DMS114 treated with DMSO at 0.1 percent for 48 hours (cell line): Measurements from ENCODE around the gene SIDT2.
A peak's percentile ranks its signal among the peaks of the same experiment; 100 is the strongest.

Experiments
- DNase-seq: peaks from one replicate; lab custom pipeline; 2025; ENCODE audit not compliant: unreplicated experiment; lab: John Stamatoyannopoulos, UW

SIDT2 gene

GRCh38 chr11:117220999-117221774 lies 42.6 kb downstream of the SIDT2 start:
- DNase-seq: no peak

- DNase-seq: no peak
These were observed 43.4 kb downstream of the SIDT2 start for GRCh38 chr11:117221775-117222517.

DNA sequence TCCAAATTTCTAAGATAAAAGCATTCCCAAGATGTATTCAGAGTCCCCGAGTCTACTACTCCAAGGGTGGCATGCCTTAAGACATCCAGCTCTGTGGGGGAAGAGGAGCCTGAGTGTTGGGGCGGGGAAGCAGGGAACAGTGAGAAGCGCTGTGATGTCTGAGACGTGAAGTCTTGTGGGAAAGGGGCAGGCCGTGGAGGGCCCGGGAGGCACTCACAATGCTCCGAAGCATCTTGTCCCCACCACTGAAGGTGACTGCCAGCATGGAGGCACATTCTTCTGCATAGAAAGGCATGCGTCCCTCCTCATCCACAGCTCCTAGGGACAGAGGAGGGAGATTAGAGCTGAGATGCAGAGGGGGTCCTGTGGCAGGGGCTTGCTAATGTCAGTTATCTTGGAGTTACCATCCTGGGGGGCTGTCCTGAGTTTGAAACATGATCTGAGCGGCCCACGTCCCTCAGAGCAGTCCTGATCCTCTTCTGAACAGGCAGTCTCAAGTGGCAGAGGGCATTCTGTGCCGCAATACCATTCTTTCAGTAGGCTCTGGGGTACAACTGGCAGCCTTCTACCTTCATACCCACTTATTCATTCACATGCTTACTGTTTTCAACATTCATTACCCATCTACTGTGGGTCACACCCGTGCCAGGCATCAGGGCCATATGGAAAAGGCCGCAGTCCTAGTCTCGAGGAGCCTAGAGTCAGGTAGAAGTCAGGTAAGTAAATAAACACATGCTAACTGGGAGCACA lies 44.6 kb downstream of the SIDT2 start:
- no peak for DNase-seq

- DNase-seq: no peak
These were observed 45.5 kb downstream of the SIDT2 start for GRCh38 chr11:117223741-117224689.

- DNase-seq: no peak
These were observed 47.1 kb downstream of the SIDT2 start for GRCh38 chr11:117225553-117226170.

DNA sequence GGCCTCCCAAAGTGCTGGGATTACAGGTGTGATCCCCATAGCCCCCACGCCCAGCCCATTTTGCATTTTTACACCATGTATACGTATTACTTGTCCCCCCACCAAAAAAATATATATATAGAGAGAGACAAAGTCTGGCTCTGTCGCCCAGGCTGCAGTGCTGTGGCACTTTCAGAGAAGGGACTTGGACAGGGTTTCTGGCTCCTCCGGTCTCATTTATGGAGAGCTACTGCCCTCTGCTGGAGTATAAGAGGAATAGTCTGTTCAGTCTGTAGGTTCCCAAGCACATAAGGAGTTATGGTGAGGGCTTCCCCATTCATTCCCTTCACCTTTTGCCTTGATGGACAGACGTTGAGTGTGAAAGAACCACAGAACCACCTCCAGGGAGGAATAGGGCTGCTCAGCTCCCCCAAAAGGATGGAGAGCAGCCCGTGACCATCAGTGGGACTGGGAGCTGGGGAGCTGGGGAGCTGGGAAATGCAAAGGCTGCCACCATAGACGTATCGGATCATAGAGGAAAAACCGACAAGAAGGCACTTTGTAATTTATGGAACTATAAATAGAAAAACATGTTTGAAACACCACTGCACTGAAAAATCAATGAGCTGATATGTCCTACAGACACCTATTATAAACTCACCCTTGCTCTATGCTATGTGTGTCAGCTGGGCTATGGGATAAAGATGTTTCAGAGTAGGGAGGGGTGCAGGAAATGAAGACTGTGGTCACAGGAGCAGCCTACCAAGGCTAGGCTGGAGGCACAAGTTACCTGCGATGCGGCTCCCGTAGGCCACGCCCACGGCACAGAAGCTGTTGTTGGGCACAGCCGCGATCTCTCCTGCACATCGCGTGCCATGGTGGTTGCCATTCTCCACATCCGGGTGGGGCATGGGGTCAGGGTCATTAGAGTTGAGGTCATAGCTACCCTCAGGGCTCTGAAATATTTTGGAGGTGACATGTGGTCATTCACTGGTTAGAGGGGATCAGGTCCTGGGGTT lies 48.1 kb downstream of the SIDT2 start:
- peak; percentile 62 for DNase-seq

DNA sequence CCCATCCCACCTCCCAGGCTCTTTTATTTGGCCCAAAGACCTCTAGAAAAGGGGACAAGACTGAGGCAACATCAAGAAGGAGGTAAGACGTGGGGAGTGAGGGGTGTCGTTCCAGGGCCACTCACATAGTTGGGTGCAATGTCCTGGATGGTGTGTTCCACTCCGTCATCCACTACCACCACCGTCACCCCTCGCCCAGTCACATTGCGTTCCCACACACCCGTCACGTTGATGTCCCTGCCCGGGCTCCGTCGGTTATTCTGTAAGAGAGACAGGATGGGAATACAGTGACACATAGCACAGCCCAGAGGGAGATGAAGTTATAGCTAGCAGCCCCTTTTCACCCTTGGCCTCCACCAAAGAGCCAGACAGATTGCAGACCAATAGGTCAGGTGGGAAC lies 49.5 kb downstream of the SIDT2 start:
- DNase-seq: no peak

DNA sequence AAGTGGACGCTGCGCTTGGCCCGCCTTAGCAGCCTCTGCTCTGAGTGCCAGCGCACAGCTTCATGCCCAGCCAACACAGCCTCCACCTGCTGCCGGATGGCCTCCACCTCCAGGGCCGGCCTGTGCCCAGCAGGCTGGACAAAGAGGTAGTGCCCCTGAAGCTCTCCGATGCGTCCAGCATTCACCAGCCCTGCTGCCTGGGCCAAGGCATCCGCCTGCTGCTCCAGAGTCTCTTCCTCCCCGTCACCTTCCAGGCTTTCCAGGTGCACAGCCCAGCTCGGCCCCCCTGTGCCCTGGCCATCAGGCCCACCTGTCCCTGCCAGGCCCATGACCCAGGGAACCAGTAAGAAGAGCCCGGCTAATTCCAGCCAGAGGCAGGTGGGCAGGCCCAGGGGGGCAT lies 50.9 kb downstream of the SIDT2 start:
- DNase-seq: no peak

- DNase-seq: no peak
These were observed 51.4 kb downstream of the SIDT2 start for GRCh38 chr11:117229931-117230285.

GRCh38 chr11:117230286-117230961 lies 51.9 kb downstream of the SIDT2 start:
- no peak for DNase-seq

GRCh38 chr11:117230999-117231841 lies 52.7 kb downstream of the SIDT2 start:
- no peak for DNase-seq

GRCh38 chr11:117231842-117232091 lies 53.2 kb downstream of the SIDT2 start, which contains the start of gene PCSK7:
Gene PCSK7, minus strand, starts transcription at chr11:117232073. Its CDS starts 2,229 bp downstream, at chr11:117229844.
- no peak for DNase-seq

- peak; percentile 18 for DNase-seq
These were observed 53.7 kb downstream of the SIDT2 start, which contains the start of gene RNF214 for GRCh38 chr11:117232092-117232878. Gene RNF214, plus strand, starts transcription at chr11:117232671. Its CDS starts 1,602 bp downstream, at chr11:117234273.

DNA sequence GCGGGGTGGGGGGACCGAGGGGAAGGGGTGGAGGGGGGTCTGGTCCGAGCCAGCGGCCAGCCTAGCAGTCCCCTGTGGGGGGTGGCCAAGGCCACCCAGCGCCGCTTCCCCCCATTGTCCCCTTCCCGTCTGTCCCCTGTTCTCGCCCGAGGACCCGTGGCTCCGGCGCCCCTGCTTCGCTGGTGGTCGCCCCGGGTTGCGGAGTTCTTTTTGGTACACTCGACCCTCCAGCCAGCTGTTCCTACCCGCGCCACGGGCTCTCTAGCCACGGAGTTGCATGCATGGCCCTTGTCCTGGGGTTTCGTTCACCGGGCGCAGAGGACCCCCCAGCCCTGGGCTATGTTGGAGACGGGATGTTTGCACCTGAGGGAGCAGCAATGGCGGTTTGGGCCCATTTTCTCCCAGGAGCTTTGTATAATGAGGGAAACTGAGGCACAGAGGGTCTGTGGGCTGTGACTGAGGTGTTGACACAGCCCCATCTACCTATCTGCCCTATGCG lies 54.4 kb downstream of the SIDT2 start:
- DNase-seq: no peak

DNA sequence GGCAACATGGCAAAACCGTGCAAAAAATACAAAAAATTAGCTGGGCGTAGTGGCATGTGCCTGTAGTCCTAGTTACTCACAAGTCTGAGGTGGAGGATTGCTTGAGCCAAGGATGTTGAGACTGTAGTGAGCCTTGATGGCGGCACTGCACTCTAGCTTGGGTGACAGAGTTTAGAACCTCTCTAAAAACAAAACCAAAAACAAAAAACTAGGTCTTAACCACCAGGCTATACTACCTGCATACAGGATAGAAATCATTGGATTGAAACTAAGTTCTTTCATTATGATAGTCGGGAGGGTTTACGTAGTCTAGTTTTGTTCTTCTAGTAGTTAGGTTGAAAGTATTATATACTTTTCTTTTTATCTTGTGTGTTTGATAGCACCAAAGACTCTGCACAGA lies 59.7 kb downstream of the SIDT2 start:
- no peak for DNase-seq

- peak; percentile 3 for DNase-seq
These were observed 60.8 kb downstream of the SIDT2 start for GRCh38 chr11:117239295-117239694.
